Activated CD8-positive, alpha-beta memory T cell treated with anti-CD3 and anti-CD28 coated beads for 36 hours (primary cell): ENCODE results near the gene NUBP2. TPM values are rescaled to one million over a fixed set of nuclear protein-coding genes. Genes with fewer than 3 reads are reported as not detected.

Source experiments
- CTCF ChIA-PET: fragments of 350-600 bp; sonication (Branson Sonifier 250); formaldehyde crosslinking; loops from one replicate; lab custom pipeline; 2021; ENCODE audit warnings: antibody characterized with exemption; lab: Charles Lee
- POLR2A ChIA-PET: fragments of 350-600 bp; sonication (Branson Sonifier 250); formaldehyde crosslinking; loops from one replicate; lab custom pipeline; 2021; ENCODE audit warnings: antibody characterized with exemption; lab: Charles Lee
- total RNA-seq, 2 experiments: library from RNA; stranded (reverse); gene quantifications; one replicate each; pipeline ENCODE4 v1.2.3, GENCODE V29; 2021

Gene NUBP2
- total RNA-seq, 2 experiments from 2014 or later = 72.7 to 80.2 TPM

DNA sequence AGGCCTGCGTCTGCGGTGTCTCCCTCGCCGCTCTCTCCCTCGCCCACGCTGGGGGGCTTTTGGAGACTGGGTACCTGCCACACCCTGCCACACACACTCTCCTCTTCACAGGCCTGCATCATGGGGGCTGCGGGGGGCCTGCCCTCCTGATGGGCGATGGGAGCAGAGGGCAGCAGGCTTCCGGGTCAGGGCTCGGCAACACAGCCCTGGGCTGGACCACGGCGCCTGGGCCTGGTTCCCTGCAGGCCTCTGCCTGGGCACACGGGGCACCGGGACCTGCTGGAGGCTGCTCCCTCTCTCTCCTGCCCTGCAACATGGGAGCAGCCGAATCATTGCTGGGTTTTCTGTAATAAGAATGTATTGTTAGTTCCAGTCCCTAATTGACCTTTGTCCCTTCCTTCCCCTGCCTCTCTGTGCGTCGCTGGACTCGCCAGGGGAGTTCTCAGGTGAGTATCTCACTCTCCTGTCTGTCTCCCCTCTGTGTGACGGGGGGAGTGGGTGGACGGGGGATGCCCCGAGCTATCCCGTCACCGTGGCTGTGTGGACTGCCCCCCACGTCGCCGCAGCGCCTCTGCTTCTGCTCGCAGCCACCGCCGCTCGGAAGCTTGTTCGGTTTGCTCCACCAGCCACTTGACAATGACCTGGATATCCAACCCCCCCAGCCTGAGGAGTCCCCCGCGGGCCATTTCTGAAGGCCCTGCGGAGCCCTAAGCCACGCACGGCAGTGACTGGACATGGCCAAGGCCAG is 24.9 kb upstream of the NUBP2 start:
- POLR2A ChIA-PET = no interaction called here
- CTCF ChIA-PET = no interaction called here

- POLR2A ChIA-PET = no interaction called here
- CTCF ChIA-PET = no interaction called here
Measured at GRCh38 chr16:1758923-1759322, 23.8 kb upstream of the NUBP2 start.

DNA sequence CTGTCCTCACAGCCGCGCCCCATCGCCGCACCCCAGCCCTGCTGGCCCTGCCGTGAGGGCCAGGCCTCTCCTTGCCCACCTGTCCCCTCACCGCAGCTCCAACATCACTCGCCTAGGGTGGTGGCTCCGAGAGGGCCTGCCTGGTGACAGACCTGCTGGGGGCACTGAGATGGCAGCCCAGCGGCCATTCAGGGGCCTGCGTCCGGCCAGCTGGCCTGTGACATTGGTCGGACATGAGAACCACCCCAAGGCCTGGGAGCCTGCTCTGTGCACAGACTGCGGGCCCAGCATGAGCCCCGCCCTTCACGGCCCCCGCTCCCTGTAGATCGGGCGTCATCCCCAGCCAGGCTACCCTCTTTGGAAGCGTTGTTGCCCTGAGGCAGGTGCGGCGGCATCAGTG is 23.2 kb upstream of the NUBP2 start:
- POLR2A ChIA-PET = no interaction called here

DNA sequence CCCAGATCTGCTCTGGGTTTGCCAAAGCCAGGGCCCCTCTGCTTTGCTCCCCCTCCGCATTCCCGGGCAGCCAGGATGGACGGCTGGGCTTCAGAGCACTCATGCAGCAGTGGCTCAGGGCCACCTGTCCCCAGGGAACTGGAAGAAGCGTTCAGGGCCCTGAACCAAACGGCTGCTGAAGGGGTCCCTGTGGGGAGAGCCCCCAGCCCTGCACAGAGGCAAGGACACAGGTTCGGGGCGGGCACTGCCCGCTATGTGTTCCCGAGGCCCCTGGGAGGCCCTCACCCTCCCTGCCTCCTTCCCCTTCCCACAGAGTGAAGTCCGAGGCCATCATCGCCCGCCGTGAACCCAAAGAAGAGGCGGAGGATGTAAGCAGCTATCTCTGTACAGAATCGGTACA is 21.8 kb upstream of the NUBP2 start:
- CTCF ChIA-PET = no interaction called here
- POLR2A ChIA-PET = no interaction called here

More for the DNA sequence above, 23.2 kb upstream of the NUBP2 start:
- CTCF ChIA-PET = no interaction called here

GRCh38 chr16:1761751-1762150 is 21.0 kb upstream of the NUBP2 start:
- CTCF ChIA-PET = no interaction called here
- POLR2A ChIA-PET = no interaction called here

DNA sequence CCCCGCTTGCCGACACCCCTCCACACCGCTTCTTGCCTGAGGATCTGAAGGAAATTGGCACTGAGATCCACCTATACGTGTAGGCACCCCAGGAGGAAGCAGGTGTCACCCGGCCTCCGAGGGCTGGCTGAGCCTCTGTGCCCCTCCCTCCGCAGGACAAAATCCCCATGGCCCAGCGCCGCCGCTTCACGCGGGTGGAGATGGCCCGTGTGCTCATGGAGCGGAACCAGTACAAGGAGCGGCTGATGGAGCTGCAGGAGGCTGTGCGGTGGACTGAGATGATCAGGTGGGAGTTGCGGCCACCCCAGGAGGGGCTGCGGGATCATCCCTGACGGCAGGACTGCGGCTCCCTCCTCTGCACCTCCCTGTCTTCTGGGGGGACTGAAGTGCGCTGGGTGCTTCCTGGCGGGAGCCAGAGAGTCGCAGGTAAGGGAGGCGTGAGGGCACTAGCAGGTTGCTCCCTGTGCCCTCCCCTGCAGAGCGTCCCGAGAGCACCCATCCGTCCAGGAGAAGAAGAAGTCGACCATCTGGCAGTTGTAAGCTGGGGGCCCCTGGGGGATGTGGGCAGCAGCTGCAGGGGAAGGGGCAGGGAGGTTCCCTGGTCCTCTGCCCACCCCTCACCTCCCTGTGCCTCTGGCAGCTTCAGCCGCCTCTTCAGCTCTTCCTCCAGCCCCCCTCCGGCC is 20.4 kb upstream of the NUBP2 start:
- CTCF ChIA-PET = no interaction called here
- POLR2A ChIA-PET = no interaction called here

DNA sequence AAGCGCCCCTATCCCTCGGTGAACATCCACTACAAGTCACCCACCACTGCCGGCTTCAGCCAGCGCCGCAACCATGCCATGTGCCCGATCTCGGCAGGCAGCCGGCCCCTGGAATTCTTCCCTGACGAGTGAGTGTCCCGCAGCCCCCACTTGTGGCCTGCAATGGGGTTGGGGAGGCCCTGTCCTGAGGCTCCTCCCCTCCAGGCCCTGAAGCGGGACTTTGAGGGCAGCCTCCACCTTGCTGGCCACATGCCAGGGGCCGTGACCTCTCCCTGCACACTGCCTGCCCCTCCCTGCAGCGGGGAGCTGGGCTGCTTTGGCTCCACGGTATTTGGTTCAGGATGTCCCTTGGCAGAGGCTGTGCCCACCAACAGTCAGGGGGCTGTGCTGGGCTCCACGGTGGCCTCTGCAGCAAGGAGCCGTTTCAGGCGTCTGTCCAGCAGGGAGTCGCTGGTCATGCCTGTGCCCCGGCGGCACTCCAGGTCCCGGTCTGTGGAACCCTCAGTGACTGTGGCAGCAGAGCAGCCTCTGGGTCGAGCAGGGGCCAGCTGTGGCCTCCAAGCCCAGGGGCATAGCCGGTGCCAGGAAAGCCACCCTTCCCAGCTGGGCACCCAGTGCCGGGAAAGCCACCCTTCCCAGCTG is 19.8 kb upstream of the NUBP2 start:
- ChIA-PET CTCF (no interaction called here), POLR2A (no interaction called here)

GRCh38 chr16:1763521-1764511 is 18.9 kb upstream of the NUBP2 start:
- ChIA-PET CTCF (no interaction called here), POLR2A (no interaction called here)

- CTCF ChIA-PET = no interaction called here
Measured at GRCh38 chr16:1764971-1765370, 17.8 kb upstream of the NUBP2 start.

GRCh38 chr16:1765826-1766225 is 16.9 kb upstream of the NUBP2 start:
- POLR2A ChIA-PET = no interaction called here

More at GRCh38 chr16:1764971-1765370, 17.8 kb upstream of the NUBP2 start:
- POLR2A ChIA-PET = no interaction called here

GRCh38 chr16:1766231-1766630 is 16.5 kb upstream of the NUBP2 start:
- ChIA-PET CTCF (no interaction called here), POLR2A (no interaction called here)

More at GRCh38 chr16:1765826-1766225, 16.9 kb upstream of the NUBP2 start:
- CTCF ChIA-PET = no interaction called here

GRCh38 chr16:1766701-1767100 is 16.1 kb upstream of the NUBP2 start:
- ChIA-PET POLR2A (no interaction called here), CTCF (no interaction called here)

DNA sequence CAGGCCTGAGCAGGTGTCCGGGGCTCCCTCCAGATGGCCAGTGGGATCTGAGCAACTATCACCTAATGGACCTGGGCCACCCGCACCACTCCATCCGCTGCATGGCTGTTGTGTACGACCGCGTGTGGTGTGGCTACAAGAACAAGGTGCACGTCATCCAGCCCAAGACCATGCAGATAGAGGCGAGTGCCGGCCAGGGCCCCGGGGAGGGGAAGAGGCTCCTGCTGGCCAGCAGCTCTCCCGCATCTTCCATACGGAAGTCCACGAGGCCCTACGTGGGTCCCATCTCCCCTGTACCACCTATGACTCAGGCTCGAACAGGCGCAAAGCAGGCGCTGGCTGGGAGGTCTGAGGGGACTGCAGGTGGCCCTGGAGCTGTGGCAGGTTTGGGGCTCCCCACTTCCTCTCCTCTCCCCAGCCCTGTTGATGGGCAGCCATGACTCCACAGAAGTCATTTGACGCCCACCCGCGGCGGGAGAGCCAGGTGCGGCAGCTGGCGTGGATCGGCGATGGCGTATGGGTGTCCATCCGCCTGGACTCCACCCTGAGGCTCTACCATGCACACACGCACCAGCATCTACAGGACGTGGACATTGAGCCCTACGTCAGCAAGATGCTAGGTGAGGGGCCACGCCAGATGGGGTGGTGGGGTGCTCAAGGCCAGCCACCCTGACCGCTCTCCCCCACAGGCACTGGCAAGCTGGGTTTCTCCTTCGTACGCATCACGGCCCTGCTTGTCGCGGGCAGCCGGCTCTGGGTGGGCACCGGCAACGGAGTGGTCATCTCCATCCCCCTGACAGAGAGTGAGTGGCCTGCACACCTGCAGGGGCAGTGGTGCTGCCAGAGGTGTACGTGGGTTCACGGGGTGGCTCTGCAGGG is 15.4 kb upstream of the NUBP2 start:
- CTCF ChIA-PET = interaction anchor here (1.7 kb wide), 1 partner anchor 61 kb away, joined by 4 read pairs; the partner anchor contains the start of gene MAPK8IP3
- POLR2A ChIA-PET = interaction anchor here (0.6 kb wide), 1 partner anchor 398 kb away, joined by 9 read pairs; no protein-coding TSS in a partner anchor

GRCh38 chr16:1768061-1768766 is 14.5 kb upstream of the NUBP2 start:
- ChIA-PET POLR2A (interaction anchor here (0.6 kb wide), 1 partner anchor 399 kb away, joined by 9 read pairs; no protein-coding TSS in a partner anchor), CTCF (interaction anchor here (1.7 kb wide), 1 partner anchor 62 kb away, joined by 4 read pairs; the partner anchor contains the start of gene MAPK8IP3)

DNA sequence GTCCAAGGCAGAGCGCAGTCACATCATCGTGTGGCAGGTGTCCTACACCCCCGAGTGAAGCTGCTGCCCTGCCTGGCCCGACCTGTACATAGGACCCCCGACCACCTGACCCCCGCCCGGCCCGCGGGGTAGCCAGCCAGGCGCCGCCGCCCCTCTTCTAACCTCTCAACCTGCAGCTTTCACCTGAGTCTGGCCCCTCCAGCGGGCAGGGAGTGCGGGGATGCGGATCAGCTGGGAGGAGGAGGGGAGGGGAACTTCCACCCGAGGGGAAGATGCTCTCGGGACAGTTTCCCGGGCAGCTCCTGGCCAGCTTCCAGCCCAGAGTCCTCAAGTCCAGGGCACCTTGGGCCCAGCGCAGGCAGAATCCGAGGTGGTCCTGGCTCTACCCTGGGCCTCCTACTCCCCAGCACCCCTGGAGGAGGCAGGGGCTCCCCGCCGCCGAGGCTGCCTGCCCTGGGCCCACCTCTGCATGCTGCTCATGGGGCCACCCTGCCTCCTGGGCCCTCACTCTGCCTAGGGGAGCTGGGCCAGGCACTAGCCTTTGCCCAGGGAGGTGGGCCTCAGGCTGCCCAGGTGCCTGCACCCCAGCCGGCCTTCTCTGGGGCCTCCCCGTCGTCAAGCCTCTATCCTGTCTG is 13.9 kb upstream of the NUBP2 start:
- CTCF ChIA-PET = interaction anchor here (1.7 kb wide), 1 partner anchor 63 kb away, joined by 4 read pairs; the partner anchor contains the start of gene MAPK8IP3
- POLR2A ChIA-PET = interaction anchor here (0.5 to 5.2 kb wide), 2 partner anchors 13 to 362 kb away, joined by 4 to 42 read pairs; partner anchors contain the start of genes NUBP2 and SPSB3

GRCh38 chr16:1769402-1770300 is 13.1 kb upstream of the NUBP2 start:
- POLR2A ChIA-PET = interaction anchor here (0.5 to 5.2 kb wide), 3 partner anchors 13 to 363 kb away, joined by 3 to 42 read pairs (median 4); partner anchors contain the start of genes NUBP2 and SPSB3
- CTCF ChIA-PET = interaction anchor here (3.5 kb wide), 1 partner anchor 13 kb away, joined by 19 read pairs; the partner anchor contains the start of genes NUBP2 and SPSB3
